Measurements from ENCODE around the gene FRMD8.

Gene FRMD8

DNA sequence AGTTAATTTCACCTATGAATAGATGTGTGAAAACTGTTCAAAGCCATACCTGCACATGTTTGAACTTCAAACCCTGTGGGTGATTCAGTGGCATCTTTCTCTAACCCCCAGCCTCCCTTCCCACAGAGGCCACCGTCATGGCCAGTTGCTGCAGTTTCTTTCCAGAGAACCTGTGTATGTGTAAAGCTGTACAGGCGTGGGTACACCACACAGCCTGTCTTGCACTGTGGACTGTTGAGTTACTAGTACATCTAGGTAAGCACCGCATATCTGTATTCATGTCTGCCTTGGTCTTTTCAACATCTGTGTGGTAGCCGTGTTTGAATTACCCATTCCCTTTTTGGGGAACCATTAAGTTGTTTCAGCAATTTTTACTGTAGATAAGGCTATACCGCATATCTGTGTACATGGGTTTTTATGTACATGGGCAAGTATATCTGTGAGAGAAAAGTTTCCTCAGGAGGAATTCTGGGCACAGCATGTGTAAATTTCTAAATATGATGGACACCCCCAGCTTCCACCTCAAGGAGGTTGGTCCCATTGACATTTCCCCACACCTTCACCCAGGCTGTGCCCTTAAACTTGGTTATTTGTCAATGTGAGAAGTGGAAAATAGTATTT, 50.1 kb downstream of the FRMD8 start:
- TF ChIP-seq, protein P1, sequence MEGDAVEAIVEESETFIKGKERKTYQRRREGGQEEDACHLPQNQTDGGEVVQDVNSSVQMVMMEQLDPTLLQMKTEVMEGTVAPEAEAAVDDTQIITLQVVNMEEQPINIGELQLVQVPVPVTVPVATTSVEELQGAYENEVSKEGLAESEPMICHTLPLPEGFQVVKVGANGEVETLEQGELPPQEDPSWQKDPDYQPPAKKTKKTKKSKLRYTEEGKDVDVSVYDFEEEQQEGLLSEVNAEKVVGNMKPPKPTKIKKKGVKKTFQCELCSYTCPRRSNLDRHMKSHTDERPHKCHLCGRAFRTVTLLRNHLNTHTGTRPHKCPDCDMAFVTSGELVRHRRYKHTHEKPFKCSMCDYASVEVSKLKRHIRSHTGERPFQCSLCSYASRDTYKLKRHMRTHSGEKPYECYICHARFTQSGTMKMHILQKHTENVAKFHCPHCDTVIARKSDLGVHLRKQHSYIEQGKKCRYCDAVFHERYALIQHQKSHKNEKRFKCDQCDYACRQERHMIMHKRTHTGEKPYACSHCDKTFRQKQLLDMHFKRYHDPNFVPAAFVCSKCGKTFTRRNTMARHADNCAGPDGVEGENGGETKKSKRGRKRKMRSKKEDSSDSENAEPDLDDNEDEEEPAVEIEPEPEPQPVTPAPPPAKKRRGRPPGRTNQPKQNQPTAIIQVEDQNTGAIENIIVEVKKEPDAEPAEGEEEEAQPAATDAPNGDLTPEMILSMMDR (conservative IDR thresholded peaks at IDR 0.05; ENCODE audit: control insufficient read depth, insufficient read depth, low read depth, low read length): no peak
- no peak overlapping the region for H3K4me3 ChIP-seq (ENCODE audit: control insufficient read depth, low read depth, low read length)
- DNase-seq (ENCODE audit: low read depth): peak; percentile 42

DNA sequence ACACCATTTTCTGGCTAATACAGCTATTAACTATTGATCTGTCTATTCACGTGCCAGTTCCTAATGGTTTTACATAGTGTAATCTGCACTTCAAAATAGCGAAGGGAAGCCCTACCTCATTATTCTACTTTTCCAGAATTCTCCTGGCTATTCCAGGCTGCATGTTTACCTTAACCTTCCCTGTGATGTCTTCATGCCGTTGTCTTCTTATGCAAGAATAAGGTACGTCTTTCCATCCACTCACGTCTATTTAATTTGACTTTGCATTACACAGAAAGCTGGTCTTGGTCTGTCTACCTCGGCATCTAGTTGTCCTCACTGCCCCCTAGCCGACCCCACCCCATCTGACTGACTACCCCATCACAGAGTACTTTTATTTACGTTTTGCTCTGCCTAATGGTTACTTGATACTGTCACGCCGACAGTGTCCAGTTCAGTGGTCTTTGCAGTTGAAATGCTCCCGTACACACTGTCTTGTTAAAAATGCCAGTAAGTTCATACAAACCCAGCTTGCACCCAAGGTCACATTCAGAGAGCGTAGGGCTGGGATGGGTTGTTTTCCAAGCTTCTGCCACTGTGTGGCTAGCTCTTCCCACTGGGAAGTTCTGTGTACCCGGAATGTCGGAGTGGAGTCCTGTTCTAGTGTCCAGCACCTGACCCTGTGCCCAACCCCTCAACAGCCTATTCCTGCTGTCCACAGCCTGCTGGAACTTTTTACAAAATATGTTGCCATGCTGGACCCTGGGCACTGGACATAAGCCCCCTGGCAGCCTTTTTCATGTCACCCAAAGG, 51.2 kb downstream of the FRMD8 start:
- peak; percentile 48 for DNase-seq (ENCODE audit: low read depth)
- TF ChIP-seq, protein P1 (conservative IDR thresholded peaks at IDR 0.05; ENCODE audit: control insufficient read depth, insufficient read depth, low read depth, low read length): no peak
- H3K4me3 ChIP-seq (ENCODE audit: control insufficient read depth, low read depth, low read length): no peak overlapping the region

DNA sequence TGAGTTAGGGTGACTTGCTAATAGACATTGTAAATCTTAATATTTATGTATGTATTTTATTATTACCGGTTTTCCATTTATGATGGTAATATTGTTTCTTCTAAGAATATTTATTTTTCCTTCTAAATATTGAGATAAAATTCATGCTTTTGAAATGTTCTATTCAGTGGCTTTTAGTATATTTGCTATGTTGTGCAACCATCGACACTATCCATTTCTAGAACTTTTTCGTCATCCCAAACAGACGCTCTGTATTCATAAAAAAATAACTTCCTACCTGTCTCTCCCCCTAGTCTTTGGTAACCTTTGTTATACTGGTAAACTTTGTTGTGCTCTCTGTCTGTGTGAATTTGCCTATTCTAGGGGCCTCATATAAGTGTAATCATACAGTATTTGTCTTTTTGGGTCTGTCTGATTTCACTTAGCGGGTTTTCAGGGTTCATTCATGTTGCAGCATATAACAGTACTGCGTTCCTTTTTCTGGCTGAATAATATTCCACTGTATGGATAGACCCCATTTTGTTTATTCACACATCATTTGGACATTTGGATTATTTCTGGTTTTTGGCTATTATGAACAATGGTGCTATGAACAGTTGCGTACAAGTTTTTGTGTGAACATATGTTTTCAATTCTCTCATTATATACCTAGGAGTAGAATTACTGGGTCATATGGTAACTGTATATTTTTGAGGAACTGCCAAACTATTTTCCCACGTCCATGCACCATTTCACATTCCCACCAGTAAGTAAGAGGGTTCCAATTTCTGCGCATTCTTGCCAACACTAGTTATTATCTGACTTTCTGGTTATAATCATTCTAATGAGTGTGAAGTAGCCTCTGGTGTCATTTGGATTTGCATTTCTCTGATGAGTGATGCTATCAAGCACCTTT, 52.1 kb downstream of the FRMD8 start:
- DNase-seq (ENCODE audit: low read depth): peak; percentile 51
- TF ChIP-seq, protein P1 (conservative IDR thresholded peaks at IDR 0.05; ENCODE audit: control insufficient read depth, insufficient read depth, low read depth, low read length): no peak
- H3K4me3 ChIP-seq (ENCODE audit: control insufficient read depth, low read depth, low read length): no peak overlapping the region

DNA sequence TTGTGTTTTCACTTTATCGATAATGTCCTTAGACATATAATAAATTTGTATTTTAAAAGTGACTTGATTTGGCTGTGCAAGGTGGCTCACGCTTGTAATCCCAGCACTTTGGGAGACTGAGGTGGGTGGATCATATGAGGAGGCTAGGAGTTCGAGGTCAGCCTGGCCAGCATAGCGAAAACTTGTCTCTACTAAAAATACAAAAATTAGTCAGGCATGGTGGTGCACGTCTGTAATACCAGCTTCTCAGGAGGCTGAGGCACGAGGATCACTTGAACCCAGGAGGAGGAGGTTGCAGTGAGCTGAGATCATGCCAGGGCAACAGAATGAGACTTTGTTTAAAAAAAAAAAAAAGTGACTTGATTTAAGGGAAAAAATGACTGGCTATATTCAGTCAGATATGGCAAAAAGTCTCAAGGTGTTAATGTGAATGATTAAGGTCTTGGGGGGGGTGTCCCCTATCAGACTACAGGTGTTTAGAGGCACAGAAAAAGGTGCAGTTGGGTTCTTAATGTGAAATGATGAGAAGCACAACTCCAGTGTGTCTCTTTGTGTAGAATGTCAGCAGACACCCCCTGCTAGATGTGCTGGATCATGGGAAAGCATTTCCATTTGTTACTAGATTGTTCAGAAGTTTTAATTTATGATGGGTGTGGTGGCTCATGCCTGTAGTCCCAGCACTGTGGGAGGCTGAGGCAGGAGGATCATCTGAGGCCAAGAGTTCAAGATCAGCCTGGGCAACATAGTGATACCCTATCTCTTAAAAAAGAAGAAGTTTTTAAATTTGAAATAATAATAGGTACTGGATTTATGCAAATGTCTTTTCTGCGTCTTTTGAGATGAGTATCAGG, 53.1 kb downstream of the FRMD8 start:
- TF ChIP-seq, protein P1 (conservative IDR thresholded peaks at IDR 0.05; ENCODE audit: control insufficient read depth, insufficient read depth, low read depth, low read length): no peak
- H3K4me3 ChIP-seq (ENCODE audit: control insufficient read depth, low read depth, low read length): no peak overlapping the region
- DNase-seq (ENCODE audit: low read depth): peak; percentile 56

DNA sequence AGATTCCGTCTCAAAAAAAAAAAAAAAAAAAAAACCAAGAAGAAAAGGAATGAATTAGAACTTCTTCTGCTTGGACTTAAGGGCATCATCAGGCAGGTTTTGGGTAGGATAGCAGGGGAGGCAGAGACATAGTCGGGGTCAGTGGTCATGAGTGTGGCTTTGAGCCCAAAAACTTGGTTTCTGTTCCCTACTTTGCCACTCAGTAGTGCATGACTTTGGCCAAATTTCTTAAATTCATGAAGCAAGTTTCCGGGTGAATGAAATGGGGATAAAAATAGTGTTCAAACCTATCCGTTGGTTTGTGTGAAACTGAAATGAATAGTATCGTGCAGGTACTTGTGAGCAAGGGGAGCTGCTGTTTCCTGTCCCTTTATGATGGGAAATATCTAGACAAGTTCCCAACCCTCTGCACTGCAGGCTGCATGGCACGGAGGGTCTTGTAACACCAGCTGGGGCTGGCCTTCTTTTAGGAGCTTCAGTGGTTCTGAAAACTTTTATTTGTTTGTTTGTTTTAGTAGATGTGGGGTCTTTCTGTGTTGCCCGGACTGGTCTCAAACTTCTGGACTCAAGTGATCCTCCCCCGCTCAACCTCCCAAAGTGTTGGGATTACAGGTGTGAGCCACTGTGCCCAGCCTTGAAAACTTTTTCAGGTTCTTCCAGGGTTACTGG, 54.5 kb downstream of the FRMD8 start:
- DNase-seq (ENCODE audit: low read depth): peak; percentile 48
- H3K4me3 ChIP-seq (ENCODE audit: control insufficient read depth, low read depth, low read length): no peak overlapping the region
- TF ChIP-seq, protein P1 (conservative IDR thresholded peaks at IDR 0.05; ENCODE audit: control insufficient read depth, insufficient read depth, low read depth, low read length): no peak
